Left lung (tissue), 10 donors: ENCODE results near the gene BIRC3. TPM values are rescaled to one million over a fixed set of nuclear protein-coding genes. Genes with fewer than 3 reads are reported as not detected.
"Not testable (repeated sequence)": the region's sequence is repeated elsewhere in the genome, so short reads cannot be mapped to it uniquely, and the experiment has no call there.

Experiments
- ATAC-seq: fragments of 200-7000 bp; cut with Tn5 transposase; one replicate; pipeline ENCODE4 v1.9.1; 2020; ENCODE audit warnings: moderate library complexity
- DNase-seq, 4 donors: peaks; one replicate each; pipeline ENCODE4 v3.0.0-alpha.2; 2013 to 2020
- H3K27ac ChIP-seq, 2 donors: fragments of 200-600 bp; sonication (generic) in 1 of 2; one replicate each; pipeline versions ENCODE4 v1.5.0 to v1.8.0; 2020 to 2021
- H3K27me3 ChIP-seq, 2 donors: fragments of 200-600 bp; sonication (generic) in 1 of 2; one replicate each; pipeline versions ENCODE4 v1.5.0 to v1.8.0; 2020 to 2021
- H3K36me3 ChIP-seq, 2 donors: fragments of 200-600 bp; sonication (generic) in 1 of 2; one replicate each; pipeline versions ENCODE4 v1.5.0 to v1.8.0; 2020 to 2021
- H3K4me1 ChIP-seq, 2 donors: fragments of 200-600 bp; one replicate each; pipeline ENCODE4 v1.8.0; 2021
- H3K4me3 ChIP-seq, 2 donors: fragments of 200-600 bp; sonication (generic) in 1 of 2; one replicate each; pipeline versions ENCODE4 v1.5.0 to v1.8.0; 2020 to 2021; ENCODE audit warnings: mild to moderate bottlenecking in 1 of 2
- H3K9me3 ChIP-seq, 2 donors: fragments of 200-600 bp; sonication (generic) in 1 of 2; one replicate each; pipeline versions ENCODE4 v1.5.0 to v1.8.0; 2020 to 2021
- CTCF ChIP-seq, 2 donors: fragments of 200-600 bp; sonication (generic) in 1 of 2; IDR thresholded peaks; one replicate each; pipeline versions ENCODE4 v1.5.0 to v1.8.0; 2021; ENCODE audit warnings: antibody characterized with exemption in 2 of 2
- intact Hi-C, 2 donors: fragments of 100-400 bp; cut with DNase I; formaldehyde crosslinking; loops; one replicate each; pipeline versions ENCODE4 v1.11.2 to v1.14.2; 2022
- polyA plus RNA-seq, 6 donors: library from polyadenylated mRNA; unstranded; fragments of 120-200 nt; gene quantifications; one replicate each; pipeline ENCODE4 v1.2.1, GENCODE V29; 2013; ENCODE audit not compliant: insufficient read length in 6 of 6
- total RNA-seq, 2 donors: library from RNA; stranded (reverse); fragmentation: NEBNext Ultra II Directional; extraction: Animal tissue kit (Norgen Biotek cat#: 25700); gene quantifications; one replicate each; pipeline ENCODE4 v1.2.1, GENCODE V29; 2021
- donor health status: DM: no; HTN: yes; CAD: no.
- donor health status: DM: no; HTN: no; CAD: no.

BIRC3 gene
- total and polyA plus RNA-seq, 8 donors: 3.2 to 28.1 (median 4.5) TPM

GRCh38 chr11:102293873-102294601 lies 23.2 kb upstream of the BIRC3 start:
- Histone ChIP-seq H3K9me3 (no peaks in the 10 kb centered on the region), H3K27me3 (no peaks in the 10 kb centered on the region), H3K4me3 (no peak overlapping the region), H3K36me3 (no peaks in the 10 kb centered on the region), H3K27ac (no peak overlapping the region), H3K4me1 (peaks cover 0 to 10% of the 10 kb centered on the region in 2 donors)
- peak; percentile 46 to 50 for TF ChIP-seq CTCF (IDR thresholded peaks at IDR 0.05)
- peak in 1 of 4 donors; percentile 57 for DNase-seq
- intact Hi-C loops: no loop called here
- peak; percentile 94 for ATAC-seq

- intact Hi-C loops: no loop called here
- Histone ChIP-seq H3K9me3 (no peaks in the 10 kb centered on the region), H3K36me3 (no peaks in the 10 kb centered on the region), H3K4me1 (peaks cover 0 to 10% of the 10 kb centered on the region in 2 donors), H3K27me3 (no peaks in the 10 kb centered on the region), H3K4me3 (no peak overlapping the region), H3K27ac (no peak overlapping the region)
- TF ChIP-seq CTCF (IDR thresholded peaks at IDR 0.05): no peak
- ATAC-seq (no peak), DNase-seq (no peak)
Observed at GRCh38 chr11:102295045-102295444, 22.2 kb upstream of the BIRC3 start.

GRCh38 chr11:102296757-102297156 lies 20.5 kb upstream of the BIRC3 start:
- ATAC-seq, intact Hi-C loops, H3K27ac ChIP-seq, H3K4me3 ChIP-seq, H3K4me1 ChIP-seq, H3K36me3 ChIP-seq, H3K9me3 ChIP-seq, DNase-seq, H3K27me3 ChIP-seq: not testable (repeated sequence)

GRCh38 chr11:102300837-102301236 lies 16.4 kb upstream of the BIRC3 start:
- H3K9me3 ChIP-seq, intact Hi-C loops, H3K36me3 ChIP-seq, H3K27ac ChIP-seq, DNase-seq, H3K4me3 ChIP-seq, H3K27me3 ChIP-seq: not testable (repeated sequence)
- peaks cover 0 to 21% of the 10 kb centered on the region in 2 donors for H3K4me1 ChIP-seq
- ATAC-seq: peak; percentile 14

GRCh38 chr11:102302241-102302640 lies 15.0 kb upstream of the BIRC3 start:
- Histone ChIP-seq H3K4me3 (no peak overlapping the region), H3K27me3 (no peaks in the 10 kb centered on the region), H3K36me3 (no peaks in the 10 kb centered on the region), H3K4me1 (peaks cover 6 to 33% of the 10 kb centered on the region in 2 donors), H3K27ac (no peak overlapping the region), H3K9me3 (peaks cover 0 to 8% of the 10 kb centered on the region in 2 donors)
- intact Hi-C loops: no loop called here
- no peak for TF ChIP-seq CTCF (IDR thresholded peaks at IDR 0.05)
- DNase-seq (no peak), ATAC-seq (no peak)

GRCh38 chr11:102304686-102305085 lies 12.6 kb upstream of the BIRC3 start:
- H3K4me1 ChIP-seq: peaks cover 7 to 40% of the 10 kb centered on the region in 2 donors
- ATAC-seq: no peak
- no peak overlapping the region for H3K27ac ChIP-seq
- TF ChIP-seq CTCF (IDR thresholded peaks at IDR 0.05): no peak
- H3K4me3 ChIP-seq: no peak overlapping the region
- no peak for DNase-seq
- no peaks in the 10 kb centered on the region for H3K36me3 ChIP-seq
- H3K9me3 ChIP-seq: peaks cover 0 to 8% of the 10 kb centered on the region in 2 donors
- no peaks in the 10 kb centered on the region for H3K27me3 ChIP-seq
- intact Hi-C loops: no loop called here
